ENCODE measurements around the gene TCN2.

GRCh38 chr22:30575859-30576258 is 31.1 kb upstream of the TCN2 start:
- TF ChIP-seq, protein P1, sequence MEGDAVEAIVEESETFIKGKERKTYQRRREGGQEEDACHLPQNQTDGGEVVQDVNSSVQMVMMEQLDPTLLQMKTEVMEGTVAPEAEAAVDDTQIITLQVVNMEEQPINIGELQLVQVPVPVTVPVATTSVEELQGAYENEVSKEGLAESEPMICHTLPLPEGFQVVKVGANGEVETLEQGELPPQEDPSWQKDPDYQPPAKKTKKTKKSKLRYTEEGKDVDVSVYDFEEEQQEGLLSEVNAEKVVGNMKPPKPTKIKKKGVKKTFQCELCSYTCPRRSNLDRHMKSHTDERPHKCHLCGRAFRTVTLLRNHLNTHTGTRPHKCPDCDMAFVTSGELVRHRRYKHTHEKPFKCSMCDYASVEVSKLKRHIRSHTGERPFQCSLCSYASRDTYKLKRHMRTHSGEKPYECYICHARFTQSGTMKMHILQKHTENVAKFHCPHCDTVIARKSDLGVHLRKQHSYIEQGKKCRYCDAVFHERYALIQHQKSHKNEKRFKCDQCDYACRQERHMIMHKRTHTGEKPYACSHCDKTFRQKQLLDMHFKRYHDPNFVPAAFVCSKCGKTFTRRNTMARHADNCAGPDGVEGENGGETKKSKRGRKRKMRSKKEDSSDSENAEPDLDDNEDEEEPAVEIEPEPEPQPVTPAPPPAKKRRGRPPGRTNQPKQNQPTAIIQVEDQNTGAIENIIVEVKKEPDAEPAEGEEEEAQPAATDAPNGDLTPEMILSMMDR (conservative IDR thresholded peaks at IDR 0.05; ENCODE audit: low read depth, low read length) = no peak
- no peak for TF ChIP-seq EZH2 (IDR thresholded peaks at IDR 0.05; ENCODE audit: borderline replicate concordance, low read depth, low read length, poor library complexity, severe bottlenecking)

All from A673 (cell line).